HG02588 (cell line): Measurements from ENCODE around the gene SH3BP4.

Experiments
- ATAC-seq: cut with Tn5 transposase; IDR thresholded peaks from one replicate; pipeline ENCODE4 v1.9.1; 2021; ENCODE audit warnings: mild to moderate bottlenecking, moderate library complexity; ENCODE audit not compliant: unreplicated experiment

Gene SH3BP4

DNA sequence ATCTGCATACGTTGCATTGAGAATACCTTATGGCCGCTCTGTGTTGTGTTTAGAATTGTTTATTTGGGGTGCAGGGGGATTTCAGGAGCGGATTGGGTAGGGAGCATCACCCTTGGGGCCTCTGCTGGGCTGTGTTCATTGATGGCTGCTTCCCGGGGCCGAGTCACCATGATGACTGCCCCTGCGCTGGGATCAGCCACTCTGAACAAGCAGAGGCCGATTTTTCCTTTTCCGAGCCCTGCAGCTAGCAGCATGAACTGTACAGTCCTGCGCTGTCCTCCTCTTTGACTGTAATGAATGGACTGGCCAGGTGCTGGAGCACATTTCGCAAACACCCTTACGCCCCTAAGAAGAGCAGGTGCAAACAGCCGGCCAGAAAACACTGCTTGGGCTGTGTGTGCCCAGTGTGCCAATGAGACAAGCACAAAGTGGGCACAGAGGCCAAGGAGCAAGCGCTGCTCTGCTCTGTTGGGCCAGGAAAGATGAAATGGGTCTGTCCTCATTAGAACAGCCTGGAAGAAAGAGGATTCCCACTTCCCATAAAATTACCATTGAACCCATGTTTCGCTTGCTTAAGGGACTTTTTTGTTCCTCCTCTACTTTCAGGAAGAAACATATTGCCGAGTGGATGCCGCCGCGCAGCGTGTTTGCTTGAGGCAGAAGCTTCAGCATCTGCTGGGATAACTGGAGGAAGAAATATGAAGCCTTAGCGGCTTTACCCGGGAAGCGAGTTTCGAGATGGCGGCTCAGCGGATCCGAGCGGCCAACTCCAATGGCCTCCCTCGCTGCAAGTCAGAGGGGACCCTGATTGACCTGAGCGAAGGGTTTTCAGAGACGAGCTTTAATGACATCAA is 82.7 kb downstream of the SH3BP4 start:
- ATAC-seq = no peak

DNA sequence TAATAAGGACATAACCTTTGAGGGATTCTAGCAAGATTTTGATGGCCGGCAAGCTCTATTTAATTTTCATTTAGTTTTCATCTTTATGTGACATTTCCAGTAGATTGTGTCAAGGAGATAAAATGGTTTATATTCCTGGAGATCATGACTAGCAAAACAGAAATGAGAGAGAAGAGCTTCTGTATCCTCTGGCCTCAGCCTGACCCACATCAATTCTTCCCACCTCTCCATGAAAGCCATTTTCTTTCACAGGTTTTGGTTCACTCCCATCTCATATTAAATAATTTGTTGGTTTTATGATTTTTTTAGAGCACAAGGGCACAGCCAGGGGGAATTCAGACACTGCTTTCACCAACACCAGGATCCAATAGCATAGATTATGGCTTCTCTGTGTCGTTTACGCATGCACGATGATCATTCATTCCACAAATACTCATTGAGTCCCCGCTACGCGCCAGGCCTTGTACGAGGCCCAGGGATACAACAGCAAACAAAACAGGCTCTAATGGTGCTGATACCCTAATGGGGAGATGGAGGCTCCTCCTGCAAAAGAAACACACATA is 85.9 kb downstream of the SH3BP4 start:
- no peak for ATAC-seq

DNA sequence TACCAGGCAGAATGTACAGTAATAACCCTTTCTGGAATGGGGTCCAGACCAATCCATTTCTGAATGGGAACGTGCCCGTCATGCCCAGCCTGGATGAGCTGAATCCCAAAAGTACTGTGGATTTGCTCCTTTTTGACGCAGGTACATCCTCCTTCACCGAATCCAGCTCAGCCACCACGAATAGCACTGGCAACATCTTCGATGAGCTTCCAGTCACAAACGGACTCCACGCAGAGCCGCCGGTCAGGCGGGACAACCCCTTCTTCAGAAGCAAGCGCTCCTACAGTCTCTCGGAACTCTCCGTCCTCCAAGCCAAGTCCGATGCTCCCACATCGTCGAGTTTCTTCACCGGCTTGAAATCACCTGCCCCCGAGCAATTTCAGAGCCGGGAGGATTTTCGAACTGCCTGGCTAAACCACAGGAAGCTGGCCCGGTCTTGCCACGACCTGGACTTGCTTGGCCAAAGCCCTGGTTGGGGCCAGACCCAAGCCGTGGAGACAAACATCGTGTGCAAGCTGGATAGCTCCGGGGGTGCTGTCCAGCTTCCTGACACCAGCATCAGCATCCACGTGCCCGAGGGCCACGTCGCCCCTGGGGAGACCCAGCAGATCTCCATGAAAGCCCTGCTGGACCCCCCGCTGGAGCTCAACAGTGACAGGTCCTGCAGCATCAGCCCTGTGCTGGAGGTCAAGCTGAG is 89.6 kb downstream of the SH3BP4 start:
- ATAC-seq = no peak

DNA sequence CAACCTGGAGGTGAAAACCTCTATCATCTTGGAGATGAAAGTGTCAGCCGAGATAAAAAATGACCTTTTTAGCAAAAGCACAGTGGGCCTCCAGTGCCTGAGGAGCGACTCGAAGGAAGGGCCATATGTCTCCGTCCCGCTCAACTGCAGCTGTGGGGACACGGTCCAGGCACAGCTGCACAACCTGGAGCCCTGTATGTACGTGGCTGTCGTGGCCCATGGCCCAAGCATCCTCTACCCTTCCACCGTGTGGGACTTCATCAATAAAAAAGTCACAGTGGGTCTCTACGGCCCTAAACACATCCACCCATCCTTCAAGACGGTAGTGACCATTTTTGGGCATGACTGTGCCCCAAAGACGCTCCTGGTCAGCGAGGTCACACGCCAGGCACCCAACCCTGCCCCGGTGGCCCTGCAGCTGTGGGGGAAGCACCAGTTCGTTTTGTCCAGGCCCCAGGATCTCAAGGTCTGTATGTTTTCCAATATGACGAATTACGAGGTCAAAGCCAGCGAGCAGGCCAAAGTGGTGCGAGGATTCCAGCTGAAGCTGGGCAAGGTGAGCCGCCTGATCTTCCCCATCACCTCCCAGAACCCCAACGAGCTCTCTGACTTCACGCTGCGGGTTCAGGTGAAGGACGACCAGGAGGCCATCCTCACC is 90.2 kb downstream of the SH3BP4 start:
- no peak for ATAC-seq

DNA sequence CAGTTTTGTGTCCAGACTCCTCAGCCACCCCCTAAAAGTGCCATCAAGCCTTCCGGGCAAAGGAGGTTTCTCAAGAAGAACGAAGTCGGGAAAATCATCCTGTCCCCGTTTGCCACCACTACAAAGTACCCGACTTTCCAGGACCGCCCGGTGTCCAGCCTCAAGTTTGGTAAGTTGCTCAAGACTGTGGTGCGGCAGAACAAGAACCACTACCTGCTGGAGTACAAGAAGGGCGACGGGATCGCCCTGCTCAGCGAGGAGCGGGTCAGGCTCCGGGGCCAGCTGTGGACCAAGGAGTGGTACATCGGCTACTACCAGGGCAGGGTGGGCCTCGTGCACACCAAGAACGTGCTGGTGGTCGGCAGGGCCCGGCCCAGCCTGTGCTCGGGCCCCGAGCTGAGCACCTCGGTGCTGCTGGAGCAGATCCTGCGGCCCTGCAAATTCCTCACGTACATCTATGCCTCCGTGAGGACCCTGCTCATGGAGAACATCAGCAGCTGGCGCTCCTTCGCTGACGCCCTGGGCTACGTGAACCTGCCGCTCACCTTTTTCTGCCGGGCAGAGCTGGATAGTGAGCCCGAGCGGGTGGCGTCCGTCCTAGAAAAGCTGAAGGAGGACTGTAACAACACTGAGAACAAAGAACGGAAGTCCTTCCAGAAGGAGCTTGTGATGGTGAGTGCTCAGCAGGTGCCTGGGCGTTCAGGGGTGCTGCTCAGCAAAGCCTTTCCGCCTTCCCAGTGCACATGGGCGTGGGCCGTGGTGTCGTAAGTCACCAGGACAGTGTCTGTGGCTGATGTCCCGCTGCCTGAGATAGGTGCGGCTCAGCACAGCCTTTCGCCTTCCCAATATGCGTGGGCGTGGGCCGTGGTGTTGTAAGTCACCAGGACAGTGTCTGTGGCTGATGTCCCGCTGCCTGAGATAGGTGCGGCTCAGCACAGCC is 91.0 kb downstream of the SH3BP4 start:
- no peak for ATAC-seq

DNA sequence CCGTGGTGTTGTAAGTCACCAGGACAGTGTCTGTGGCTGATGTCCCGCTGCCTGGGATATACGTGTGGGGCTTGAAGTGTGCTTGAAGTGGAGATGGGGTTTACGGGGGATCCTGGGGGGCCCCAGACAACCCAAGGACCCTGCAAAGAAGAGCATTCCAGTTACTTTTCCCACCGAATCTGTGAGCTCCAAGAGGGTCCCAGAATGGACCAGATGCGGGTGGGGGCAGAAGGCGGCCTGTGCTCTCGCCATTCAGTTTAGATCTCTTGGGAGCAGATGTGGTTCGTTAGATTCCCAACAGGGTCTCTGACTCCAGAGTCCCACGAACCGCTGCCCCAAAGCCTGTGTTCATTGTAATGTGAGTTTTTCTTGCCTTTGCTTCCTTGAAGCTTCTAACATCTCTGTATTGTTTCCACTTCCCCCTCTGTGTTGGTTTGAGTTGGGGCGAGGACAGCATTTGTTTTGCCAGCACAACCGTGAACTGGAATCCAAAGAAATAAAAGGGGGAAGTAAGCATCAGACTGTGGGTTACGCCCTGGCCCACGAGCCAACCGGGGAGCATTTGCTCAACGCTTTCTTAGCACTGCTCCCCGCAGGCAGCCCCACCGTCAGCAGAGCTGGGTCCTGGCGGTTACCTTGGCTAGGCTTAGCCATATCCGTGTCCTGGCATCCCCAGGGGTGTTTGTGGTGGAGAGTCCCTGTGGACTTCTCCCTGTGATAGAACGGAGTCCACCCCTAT is 92.1 kb downstream of the SH3BP4 start:
- no peak for ATAC-seq

DNA sequence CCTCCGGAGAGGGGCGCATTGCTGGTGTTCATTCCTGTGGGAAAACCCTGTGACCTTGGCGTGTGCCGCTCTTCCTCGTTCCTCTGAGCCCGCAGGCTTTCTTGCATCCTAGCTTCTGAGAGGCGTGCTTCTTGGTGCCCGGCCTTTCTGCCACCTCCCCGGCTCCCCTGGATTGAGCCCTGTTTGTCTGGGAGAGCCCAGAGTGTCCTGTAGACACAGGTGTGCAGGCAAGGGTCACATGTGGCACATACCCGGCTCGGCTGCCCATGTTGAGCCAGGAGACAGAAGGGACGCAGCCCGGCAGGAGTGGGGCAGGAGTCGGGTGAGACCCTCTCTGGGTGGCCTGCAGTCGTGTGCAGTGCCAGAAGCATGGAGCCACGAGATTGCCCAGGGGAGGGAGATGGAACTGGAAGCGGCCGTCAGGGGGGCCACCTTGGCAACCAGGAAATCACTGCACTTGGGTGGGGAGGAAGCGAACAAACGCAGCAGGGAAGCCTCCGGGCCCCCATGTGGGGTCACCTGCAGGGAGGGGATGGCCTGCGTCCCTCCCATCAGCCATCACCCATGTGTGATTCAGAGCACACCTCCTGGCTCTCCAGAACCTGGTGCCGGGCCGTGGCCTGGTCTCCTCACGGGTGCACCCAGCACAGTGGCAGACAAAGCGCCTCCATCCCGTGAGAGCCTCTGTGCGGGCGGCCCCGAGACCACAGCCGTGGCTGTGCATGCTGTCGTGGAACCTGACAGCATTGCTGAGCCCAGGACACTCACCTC is 92.9 kb downstream of the SH3BP4 start:
- ATAC-seq = no peak

DNA sequence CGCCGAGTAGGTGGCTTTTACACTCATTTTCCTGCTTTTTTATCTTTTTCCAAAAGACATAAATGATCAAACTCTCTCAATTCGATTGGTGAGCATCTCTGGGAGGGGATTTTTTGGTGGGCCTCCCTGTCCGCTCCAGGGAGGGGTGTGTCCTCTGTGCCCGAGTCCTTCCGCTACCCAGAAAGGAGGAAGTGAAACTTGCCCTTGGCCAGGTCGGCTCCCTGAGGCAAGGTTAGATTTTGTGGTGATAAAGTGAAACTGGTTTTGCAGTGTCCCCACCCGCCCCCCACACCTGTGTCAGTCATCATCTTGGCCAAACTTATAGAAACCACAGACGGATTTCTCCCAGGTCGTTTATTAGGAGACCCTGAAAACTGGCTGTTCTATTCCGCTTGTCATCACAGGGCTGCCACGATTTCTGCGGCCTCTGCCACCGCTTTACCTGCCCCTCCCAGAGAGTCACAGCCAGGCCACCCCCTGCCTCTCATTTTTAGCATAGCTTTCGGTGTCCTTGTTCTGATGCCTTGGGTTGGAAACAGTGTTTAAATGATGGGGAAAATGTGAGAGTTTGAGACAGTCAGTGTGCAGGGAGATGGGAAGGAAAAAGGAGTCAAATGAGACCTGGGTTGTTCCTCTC is 93.6 kb downstream of the SH3BP4 start:
- ATAC-seq = peak; percentile 79

DNA sequence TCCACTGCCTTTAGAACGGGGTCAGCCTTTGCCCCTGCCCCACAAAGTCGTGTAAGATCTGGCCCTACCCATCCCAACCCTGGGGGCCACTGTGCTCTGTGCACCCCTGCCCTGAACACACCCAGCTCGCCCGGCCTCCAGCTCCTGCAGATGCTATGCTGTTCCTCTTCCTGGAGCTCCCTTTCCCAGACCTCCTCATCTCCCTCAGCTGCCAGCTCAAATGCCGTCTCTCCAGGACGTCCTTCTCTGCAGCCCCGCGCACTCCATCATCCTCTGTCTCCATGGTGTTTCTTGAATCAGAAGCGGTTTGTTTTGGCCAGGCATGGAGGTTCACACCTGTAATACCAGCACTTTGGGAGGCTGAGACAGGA is 94.1 kb downstream of the SH3BP4 start:
- ATAC-seq = no peak

DNA sequence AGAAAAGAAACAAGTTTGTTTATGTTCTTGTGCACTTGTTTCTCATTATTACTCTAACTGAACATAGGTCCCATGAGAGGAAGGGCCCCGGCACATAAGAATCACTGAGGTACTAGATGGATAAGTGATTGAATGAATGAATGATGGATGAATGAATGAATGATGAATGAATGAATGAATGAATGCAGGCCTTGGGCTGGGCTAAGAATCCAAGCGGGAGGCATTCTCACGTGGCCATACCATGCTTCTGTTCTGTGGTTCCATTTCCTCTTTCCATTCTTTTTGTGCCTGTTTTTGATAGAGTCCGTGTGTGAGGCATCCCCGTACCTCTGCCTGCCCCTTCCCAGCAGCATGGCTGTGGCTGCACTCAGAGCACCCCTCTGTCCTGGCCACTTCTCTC is 94.8 kb downstream of the SH3BP4 start:
- ATAC-seq = no peak

DNA sequence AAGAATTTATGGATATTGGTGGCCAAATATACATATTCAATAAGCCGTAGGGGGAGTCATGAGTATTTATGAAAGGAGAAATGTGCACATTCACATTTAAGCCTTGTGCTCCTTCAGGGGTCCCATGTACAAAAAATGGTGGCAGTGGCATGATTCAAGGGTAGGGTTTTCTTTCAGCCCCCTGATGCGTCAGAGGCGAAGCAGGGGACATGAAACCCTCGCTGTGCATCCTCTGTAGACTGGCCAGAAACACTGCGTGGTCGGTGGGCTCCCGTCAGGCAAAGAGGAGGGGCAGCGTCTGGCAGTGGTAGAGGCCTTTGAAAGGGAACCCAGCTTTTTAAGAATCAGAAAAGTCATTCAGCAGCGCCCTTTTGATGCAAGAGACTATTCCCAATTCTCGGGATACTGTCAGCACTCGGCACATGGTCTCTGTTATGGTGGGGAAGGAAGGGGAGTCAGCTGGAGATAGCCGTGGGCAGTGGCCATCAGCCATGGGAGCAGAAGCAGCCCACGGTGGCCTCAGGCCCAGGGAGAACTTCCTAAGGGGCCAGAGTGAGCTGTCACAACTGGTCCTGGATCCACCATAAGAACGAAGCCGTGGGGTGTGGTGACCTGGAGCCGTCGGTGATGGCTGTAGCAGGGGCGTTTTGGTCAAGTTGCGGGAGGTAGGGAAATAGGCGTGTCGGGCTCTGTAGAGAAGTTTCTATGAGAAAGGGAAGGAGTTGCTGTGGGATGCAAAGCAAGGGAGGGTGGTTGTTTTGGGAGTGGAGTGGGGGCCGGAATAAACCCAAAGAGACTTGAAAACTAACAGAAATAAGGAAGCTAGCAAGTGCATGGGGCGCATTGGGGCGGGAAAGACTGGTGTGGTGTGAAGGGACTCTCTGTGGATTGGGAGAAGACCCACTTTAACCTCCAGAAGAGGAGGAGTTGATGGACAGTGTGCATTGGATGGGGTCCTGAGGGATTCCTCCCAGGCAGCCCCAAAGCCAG is 95.6 kb downstream of the SH3BP4 start:
- no peak for ATAC-seq

DNA sequence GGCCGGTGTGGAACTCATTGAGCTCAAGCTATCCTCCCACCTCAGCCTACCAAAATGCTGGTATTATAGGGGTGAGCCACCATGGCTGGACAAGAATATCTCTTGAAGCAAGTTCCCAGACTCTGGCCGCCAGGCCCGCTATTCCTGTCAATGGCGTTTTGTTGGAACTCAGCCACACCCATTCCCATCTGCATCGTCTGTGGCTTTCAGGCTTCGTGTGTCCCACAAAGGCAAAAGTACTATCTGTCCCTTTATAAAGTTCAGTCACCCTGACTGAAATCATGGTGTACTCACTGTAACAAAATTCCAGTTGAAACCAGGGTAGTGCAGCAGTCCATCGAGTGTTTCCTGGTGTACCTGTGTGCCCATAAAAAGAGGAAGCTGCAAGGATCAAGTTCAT is 96.7 kb downstream of the SH3BP4 start:
- no peak for ATAC-seq

DNA sequence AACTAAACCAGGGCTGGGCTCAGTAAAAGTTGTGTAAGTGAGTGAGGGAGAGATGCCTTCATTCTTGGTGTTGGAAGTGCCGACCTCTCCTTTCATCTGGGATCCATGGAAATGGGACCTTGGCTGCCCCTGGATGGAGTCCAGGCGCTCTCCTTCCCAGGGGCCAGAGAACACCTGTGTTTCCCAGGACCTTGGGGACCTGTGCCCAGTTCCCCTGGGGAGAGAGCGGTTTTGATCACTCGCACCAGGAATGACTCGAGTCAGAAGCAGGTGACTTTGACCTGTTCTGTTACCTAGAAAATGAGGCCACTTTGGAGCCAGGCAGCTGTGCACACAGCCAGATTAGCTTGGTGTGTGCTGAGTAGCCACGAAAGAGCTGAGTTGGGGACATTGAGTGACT is 97.3 kb downstream of the SH3BP4 start:
- ATAC-seq = no peak

DNA sequence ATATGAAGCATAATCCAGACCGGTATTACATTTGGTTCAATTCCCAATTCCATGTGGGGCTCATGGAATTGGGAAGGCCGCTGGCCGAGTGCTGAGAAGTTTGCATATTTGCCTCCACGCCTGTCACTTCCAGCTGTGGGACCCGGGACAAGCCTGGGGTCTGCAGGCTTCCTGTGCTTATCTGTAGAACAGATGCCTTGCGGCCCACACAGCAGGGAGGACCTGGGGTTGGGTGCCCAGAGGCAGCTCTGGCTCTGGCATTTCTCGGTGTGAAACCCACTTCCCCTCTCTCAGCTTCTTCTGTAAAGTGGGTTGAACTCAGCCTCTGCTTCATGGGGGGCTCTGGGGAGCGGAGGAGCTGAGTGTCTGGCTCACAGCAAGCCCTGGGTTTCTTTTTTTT is 97.9 kb downstream of the SH3BP4 start:
- ATAC-seq = no peak

DNA sequence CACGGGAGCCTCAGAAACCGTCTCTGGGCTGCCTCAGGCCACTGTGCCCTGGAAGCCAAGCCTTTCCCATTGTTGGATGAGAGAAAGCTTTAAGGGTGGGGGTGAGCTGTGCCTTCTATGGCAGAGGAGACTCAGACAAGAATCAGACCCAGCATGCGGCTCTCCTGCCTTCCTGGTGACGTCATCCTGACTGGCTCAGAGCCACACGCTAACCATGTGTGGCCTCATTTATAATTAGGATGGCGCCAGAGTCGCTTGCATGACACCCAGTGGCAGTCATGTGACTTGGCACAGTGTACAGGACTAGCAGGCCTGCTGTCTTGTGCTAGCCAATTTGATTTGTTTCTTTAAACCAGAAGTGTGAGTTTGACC is 99.1 kb downstream of the SH3BP4 start:
- no peak for ATAC-seq

DNA sequence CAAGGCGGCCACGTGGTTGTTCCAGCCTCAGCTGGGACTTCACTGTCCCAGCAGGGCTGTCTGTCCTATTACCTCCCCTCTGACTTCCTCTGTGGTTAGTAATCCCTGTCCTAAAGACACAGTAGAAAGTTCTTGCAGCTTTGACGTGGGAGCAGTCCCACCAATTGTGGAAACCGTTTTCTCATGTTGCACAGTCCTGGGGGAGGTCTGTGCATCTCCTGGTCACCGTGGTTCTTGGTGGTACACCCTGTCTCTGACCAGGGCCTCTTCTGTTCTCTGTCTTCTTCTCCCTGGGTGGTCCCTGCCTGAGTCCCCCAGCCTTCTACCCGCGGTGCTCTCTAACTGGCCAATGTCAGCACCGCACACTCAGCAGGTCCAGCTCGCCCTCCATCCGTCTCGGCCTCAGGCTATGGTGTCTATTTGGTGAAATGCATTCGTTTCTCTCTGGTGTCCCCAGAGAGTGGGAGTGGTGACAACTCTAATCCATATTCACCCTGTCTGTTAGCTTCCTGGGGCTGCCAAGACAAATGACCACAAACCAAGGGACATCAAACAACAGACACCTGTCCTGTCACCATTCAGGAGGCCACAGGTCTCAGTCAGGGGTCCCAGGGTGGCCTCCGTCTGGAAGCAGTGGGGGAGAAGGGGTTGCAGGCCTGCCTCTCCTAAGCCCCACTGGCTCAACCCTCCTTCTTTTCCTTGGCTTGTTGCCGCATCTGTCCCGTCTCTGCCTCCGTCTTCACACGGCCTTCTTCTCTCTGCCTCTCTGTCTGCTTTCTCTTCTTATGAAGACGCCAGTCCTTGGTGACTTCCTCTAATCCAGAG is 99.8 kb downstream of the SH3BP4 start:
- no peak for ATAC-seq
